ENCODE measurements around the gene CD160.
"Not testable (repeated sequence)": the region's sequence is repeated elsewhere in the genome, so short reads cannot be mapped to it uniquely, and the experiment has no call there.

DNA sequence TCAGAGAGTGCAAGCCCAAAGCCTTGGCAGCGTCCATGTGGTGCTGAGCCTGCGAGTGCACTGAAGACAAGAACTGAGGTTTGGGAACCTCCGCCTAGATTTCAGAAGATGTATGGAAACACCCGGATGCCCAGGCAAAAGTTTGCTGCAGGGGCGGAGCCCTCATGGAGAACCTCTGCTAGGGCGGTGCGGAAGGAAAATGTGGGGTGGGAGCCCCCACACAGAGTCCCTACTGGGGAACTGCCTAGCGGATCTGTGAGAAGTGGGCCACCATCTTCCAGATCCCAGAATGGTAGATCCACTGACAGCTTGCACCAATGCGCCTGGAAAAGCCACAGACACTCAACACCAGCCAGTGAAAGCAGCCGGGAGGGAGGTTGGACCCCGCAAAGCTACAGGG lies 42.2 kb downstream of the CD160 start:
- TF ChIP-seq, protein P1, sequence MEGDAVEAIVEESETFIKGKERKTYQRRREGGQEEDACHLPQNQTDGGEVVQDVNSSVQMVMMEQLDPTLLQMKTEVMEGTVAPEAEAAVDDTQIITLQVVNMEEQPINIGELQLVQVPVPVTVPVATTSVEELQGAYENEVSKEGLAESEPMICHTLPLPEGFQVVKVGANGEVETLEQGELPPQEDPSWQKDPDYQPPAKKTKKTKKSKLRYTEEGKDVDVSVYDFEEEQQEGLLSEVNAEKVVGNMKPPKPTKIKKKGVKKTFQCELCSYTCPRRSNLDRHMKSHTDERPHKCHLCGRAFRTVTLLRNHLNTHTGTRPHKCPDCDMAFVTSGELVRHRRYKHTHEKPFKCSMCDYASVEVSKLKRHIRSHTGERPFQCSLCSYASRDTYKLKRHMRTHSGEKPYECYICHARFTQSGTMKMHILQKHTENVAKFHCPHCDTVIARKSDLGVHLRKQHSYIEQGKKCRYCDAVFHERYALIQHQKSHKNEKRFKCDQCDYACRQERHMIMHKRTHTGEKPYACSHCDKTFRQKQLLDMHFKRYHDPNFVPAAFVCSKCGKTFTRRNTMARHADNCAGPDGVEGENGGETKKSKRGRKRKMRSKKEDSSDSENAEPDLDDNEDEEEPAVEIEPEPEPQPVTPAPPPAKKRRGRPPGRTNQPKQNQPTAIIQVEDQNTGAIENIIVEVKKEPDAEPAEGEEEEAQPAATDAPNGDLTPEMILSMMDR (IDR thresholded peaks at IDR 0.05) = not testable (repeated sequence)
- TF ChIP-seq POLR2A (IDR thresholded peaks at IDR 0.05) = not testable (repeated sequence)
